Keratinocyte (primary cell): ENCODE results near the gene APOBEC3C. TPM values are rescaled to one million over a fixed set of nuclear protein-coding genes. Genes with fewer than 3 reads are reported as not detected.
"Not testable (repeated sequence)": the region's sequence is repeated elsewhere in the genome, so short reads cannot be mapped to it uniquely, and the experiment has no call there.

Experiments used
- DNase-seq: peaks from one replicate; pipeline ENCODE4 v3.0.0-alpha.2; 2011; ENCODE audit warnings: low read depth, missing footprints, low spot score
- FAIRE-seq: peaks from 2 replicates; lab custom pipeline; 2011; peaks lifted over from hg19 to GRCh38; lab: Jason Lieb, UNC
- H2AFZ ChIP-seq: 2 replicates; pipeline ENCODE4 v1.6.0; 2012; ENCODE audit warnings: low read length, control low read depth, inconsistent platforms; ENCODE audit not compliant: control insufficient read depth
- H3K27ac ChIP-seq: 2 replicates; pipeline ENCODE4 v1.5.1; 2011; ENCODE audit warnings: low read length; ENCODE audit not compliant: control insufficient read depth, insufficient read depth
- H3K27me3 ChIP-seq: 3 replicates; pipeline ENCODE4 v1.6.0; 2011; ENCODE audit warnings: low read length; ENCODE audit not compliant: control insufficient read depth, insufficient read depth; ENCODE audit errors: extremely low read depth
- H3K36me3 ChIP-seq, 2 experiments: 2 replicates in 1 of 2; 3 replicates in 1 of 2; pipeline ENCODE4 v1.5.1; 2011; ENCODE audit warnings: low read length in 2 of 2, mild to moderate bottlenecking in 1 of 2; ENCODE audit not compliant: control insufficient read depth in 2 of 2, insufficient read depth in 2 of 2; ENCODE audit errors: extremely low read depth in 1 of 2
- H3K4me1 ChIP-seq: 3 replicates; pipeline ENCODE4 v1.5.1; 2011; ENCODE audit warnings: low read length; ENCODE audit not compliant: control insufficient read depth, insufficient read depth; ENCODE audit errors: extremely low read depth
- H3K4me2 ChIP-seq: 3 replicates; pipeline ENCODE4 v1.6.0; 2011; ENCODE audit warnings: low read depth, low read length; ENCODE audit not compliant: control insufficient read depth, insufficient read depth; ENCODE audit errors: extremely low read depth
- H3K4me3 ChIP-seq, 3 experiments: fragments of 200-600 bp in 1 of 3; sonication (generic) in 1 of 3; 2 replicates in 2 of 3; 3 replicates in 1 of 3; pipeline ENCODE4 v1.5.1; 2011 to 2016; ENCODE audit warnings: low read length in 3 of 3, mild to moderate bottlenecking in 3 of 3, control low read depth in 2 of 3, inconsistent platforms in 1 of 3, low read depth in 1 of 3, mixed read lengths in 1 of 3, mixed run types in 1 of 3, moderate library complexity in 1 of 3; ENCODE audit not compliant: control insufficient read depth in 2 of 3, insufficient read depth in 2 of 3; ENCODE audit errors: extremely low read depth in 1 of 3
- H3K79me2 ChIP-seq: 2 replicates; pipeline ENCODE4 v1.6.0; 2012; ENCODE audit warnings: low read length; ENCODE audit not compliant: control insufficient read depth, insufficient read depth
- H3K9ac ChIP-seq: 3 replicates; pipeline ENCODE4 v1.6.0; 2011; ENCODE audit warnings: low read length; ENCODE audit not compliant: control insufficient read depth, insufficient read depth; ENCODE audit errors: extremely low read depth
- H3K9me1 ChIP-seq: 3 replicates; pipeline ENCODE4 v1.6.0; 2011; ENCODE audit warnings: low read length; ENCODE audit not compliant: control insufficient read depth, insufficient read depth; ENCODE audit errors: extremely low read depth
- H3K9me3 ChIP-seq: 2 replicates; pipeline ENCODE4 v1.5.1; 2012; ENCODE audit warnings: low read depth, low read length; ENCODE audit not compliant: control insufficient read depth
- H4K20me1 ChIP-seq: 3 replicates; pipeline ENCODE4 v1.6.0; 2011; ENCODE audit warnings: low read length; ENCODE audit not compliant: control insufficient read depth, insufficient read depth; ENCODE audit errors: extremely low read depth
- EZH2 ChIP-seq: IDR thresholded peaks from one replicate; pipeline ENCODE4 v1.6.1; 2012; ENCODE audit warnings: inconsistent platforms, mild to moderate bottlenecking, low read length, moderate library complexity
- dilution Hi-C: fragments of 300-500 bp; cut with MboI; formaldehyde crosslinking; loops from one replicate; pipeline ENCODE4 v1.7.0; 2020; ENCODE audit warnings: low sequenced_read_pairs; ENCODE audit not compliant: extremely low pct_ligation_motif_present
- polyA plus RNA-seq, 5 experiments: library from polyadenylated mRNA; depleted of rRNA in 3 of 5; stranded (reverse) in 3 of 5; stranded (forward) in 1 of 5; unstranded in 1 of 5; fragments of >200 nt; gene quantifications; 1 replicate in 1 of 5; 2 replicates in 3 of 5; 3 replicates in 1 of 5; pipeline versions ENCODE4 v1.2.1 to v1.2.3, GENCODE V29; 2011 to 2012; ENCODE audit warnings: missing spikeins in 2 of 5, low read depth in 1 of 5, low replicate concordance in 1 of 5
- TF ChIP-seq, protein P1 (sequence below), 3 experiments: IDR thresholded peaks in 1 of 3; conservative IDR thresholded peaks in 1 of 3; optimal IDR thresholded peaks in 1 of 3; 2 replicates in 2 of 3; 3 replicates in 1 of 3; pipeline versions ENCODE3 to v1.5.1; 2011; ENCODE audit warnings: low read length in 3 of 3, mild to moderate bottlenecking in 3 of 3, moderate library complexity in 2 of 3, control low read depth in 1 of 3, inconsistent platforms in 1 of 3; ENCODE audit not compliant: insufficient read depth in 2 of 3; ENCODE audit errors: extremely low read depth in 1 of 3

The APOBEC3C gene
- polyA plus RNA-seq, 1 donor (not counting 4 experiments of a cell fraction or from before 2014, with no cell fraction given): 34.7 TPM

DNA sequence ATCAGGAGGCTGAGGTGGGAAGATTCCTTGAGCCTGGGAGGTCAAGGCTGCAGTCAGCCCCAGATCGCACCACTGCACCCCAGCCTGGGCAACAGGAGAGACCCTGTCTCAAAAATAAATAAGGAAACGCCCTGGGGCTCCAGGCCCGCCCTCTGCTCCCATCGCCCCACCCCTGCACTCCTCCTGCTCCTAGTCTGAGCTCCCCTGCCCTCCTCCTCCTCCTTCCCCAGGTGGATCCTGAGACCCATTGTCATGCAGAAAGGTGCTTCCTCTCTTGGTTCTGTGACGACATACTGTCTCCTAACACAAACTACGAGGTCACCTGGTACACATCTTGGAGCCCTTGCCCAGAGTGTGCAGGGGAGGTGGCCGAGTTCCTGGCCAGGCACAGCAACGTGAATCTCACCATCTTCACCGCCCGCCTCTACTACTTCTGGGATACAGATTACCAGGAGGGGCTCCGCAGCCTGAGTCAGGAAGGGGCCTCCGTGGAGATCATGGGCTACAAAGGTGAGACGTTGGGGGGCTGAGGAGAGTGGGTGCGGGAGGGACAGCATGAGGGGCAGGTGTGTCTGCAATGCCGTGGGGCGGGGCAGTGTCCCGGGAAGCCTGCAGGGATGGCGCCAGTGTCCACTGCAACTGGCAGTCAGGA lies 37.9 kb downstream of the APOBEC3C start:
- H3K9me1 ChIP-seq, H3K36me3 ChIP-seq, dilution Hi-C loops, H3K4me3 ChIP-seq, H3K79me2 ChIP-seq, DNase-seq, FAIRE-seq, H4K20me1 ChIP-seq, H3K9ac ChIP-seq, H2AFZ ChIP-seq, H3K27me3 ChIP-seq, H3K4me1 ChIP-seq, H3K4me2 ChIP-seq, H3K9me3 ChIP-seq, H3K27ac ChIP-seq: not testable (repeated sequence)

DNA sequence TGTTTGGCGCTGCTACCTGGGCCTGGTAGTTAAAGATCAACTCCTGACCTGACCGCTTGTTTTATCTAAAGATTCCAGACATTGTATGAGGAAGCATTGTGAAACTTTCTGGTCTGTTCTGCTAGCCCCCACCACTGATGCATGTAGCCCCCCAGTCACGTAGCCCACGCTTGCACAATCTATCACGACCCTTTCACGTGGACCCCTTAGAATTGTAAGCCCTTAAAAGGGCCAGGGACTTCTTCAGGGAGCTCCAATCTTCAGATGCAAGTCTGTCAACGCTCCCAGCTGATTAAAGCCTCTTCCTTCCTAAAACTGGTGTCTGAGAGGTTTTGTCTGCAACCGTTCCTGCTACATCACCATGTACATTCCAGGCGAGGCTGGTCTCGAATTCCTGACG lies 41.6 kb downstream of the APOBEC3C start:
- no peak for DNase-seq
- no peaks in the 10 kb centered on the region for H3K9me1 ChIP-seq
- H4K20me1 ChIP-seq: no peaks in the 10 kb centered on the region
- no peak for TF ChIP-seq EZH2
- TF ChIP-seq, protein P1, sequence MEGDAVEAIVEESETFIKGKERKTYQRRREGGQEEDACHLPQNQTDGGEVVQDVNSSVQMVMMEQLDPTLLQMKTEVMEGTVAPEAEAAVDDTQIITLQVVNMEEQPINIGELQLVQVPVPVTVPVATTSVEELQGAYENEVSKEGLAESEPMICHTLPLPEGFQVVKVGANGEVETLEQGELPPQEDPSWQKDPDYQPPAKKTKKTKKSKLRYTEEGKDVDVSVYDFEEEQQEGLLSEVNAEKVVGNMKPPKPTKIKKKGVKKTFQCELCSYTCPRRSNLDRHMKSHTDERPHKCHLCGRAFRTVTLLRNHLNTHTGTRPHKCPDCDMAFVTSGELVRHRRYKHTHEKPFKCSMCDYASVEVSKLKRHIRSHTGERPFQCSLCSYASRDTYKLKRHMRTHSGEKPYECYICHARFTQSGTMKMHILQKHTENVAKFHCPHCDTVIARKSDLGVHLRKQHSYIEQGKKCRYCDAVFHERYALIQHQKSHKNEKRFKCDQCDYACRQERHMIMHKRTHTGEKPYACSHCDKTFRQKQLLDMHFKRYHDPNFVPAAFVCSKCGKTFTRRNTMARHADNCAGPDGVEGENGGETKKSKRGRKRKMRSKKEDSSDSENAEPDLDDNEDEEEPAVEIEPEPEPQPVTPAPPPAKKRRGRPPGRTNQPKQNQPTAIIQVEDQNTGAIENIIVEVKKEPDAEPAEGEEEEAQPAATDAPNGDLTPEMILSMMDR (optimal IDR thresholded peaks at IDR 0.05 in 1 of 3, IDR thresholded peaks at IDR 0.05 in 1 of 3, conservative IDR thresholded peaks at IDR 0.05 in 1 of 3; ENCODE audit: extremely low read depth in 1 of 3, insufficient read depth in 2 of 3, low read length in 3 of 3): no peak
- no peaks in the 10 kb centered on the region for H3K9me3 ChIP-seq
- no peak for FAIRE-seq
- H3K27ac ChIP-seq: no peak overlapping the region
- H3K4me2 ChIP-seq: no peak overlapping the region
- H3K9ac ChIP-seq: no peak overlapping the region
- H2AFZ ChIP-seq: no peak overlapping the region
- no peaks in the 10 kb centered on the region for H3K27me3 ChIP-seq
- dilution Hi-C loops: no loop called here
- H3K4me1 ChIP-seq: no peaks in the 10 kb centered on the region
- no peaks in the 10 kb centered on the region for H3K79me2 ChIP-seq
- no peaks in the 10 kb centered on the region for H3K36me3 ChIP-seq
- H3K4me3 ChIP-seq: no peak overlapping the region

DNA sequence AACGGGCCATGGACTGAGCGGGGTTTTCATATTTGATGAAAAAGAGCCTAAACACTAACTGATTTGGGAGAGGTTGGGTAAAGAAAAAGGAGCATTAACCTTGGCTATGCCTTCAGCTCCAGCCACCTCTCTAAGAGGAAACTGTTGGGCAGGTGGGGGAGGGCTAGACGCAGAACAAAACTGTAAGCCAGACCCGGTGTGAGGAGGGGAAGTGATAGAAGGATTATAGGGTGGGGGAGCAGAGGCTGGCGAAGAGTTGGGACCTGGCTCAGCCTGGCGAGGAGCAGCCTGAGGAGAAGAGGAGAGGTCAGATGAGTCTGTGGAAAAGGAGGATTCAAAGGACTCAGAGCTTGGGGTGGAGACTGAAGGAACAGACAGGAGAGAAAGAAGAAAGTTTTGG lies 47.2 kb downstream of the APOBEC3C start:
- H3K9ac ChIP-seq, H3K79me2 ChIP-seq, DNase-seq, dilution Hi-C loops, H3K4me1 ChIP-seq, H3K9me1 ChIP-seq, H2AFZ ChIP-seq, H3K27me3 ChIP-seq, H3K4me3 ChIP-seq, H4K20me1 ChIP-seq, FAIRE-seq, H3K27ac ChIP-seq, H3K36me3 ChIP-seq, H3K4me2 ChIP-seq, H3K9me3 ChIP-seq: not testable (repeated sequence)

DNA sequence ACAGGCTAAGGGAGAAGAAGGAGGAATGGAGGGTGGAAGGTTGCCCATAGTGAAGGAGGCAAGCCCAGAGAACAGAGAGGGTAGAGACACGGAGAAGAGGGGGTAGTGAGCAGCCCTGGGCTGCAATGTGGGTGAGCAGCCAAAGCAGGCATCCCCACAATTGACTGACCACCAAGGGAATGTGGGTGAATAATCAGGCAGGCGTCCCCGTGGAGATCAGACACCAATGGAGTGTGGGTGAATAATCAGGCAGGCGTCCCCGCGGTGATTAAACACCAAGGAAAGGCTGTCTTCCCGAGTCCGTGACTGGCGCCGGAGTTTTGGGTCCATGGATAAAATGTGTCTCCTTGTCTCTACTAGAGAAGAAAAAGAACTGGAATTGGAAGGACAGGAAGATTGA lies 47.9 kb downstream of the APOBEC3C start:
- H3K9ac ChIP-seq, H3K79me2 ChIP-seq, H4K20me1 ChIP-seq, H3K9me1 ChIP-seq, DNase-seq, FAIRE-seq, H3K36me3 ChIP-seq, dilution Hi-C loops, H3K9me3 ChIP-seq, H2AFZ ChIP-seq, H3K4me2 ChIP-seq, H3K4me3 ChIP-seq, H3K27ac ChIP-seq, H3K27me3 ChIP-seq: not testable (repeated sequence)
- H3K4me1 ChIP-seq: peaks cover 13% of the 10 kb centered on the region
